ENCODE data around the gene JPT1.

DNA sequence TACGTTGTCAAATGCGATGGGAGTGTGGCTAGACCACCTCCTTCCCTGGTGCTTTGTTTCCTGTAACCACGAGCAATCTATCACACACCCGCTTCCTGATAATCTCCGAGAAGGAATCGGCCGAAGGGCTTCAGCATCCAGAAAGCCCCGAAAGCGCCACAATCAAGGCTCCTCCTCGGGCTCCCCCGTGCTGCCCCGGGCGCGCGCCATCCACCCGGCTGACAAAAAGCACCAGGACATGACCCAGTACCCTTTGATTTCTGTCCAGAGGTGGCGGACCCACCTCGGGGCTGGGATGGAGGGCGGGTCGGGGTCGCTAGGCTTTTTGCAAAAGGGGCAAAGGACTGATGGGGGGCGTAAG lies 45.3 kb downstream of the JPT1 start:
- TF ChIP-seq, protein P1, sequence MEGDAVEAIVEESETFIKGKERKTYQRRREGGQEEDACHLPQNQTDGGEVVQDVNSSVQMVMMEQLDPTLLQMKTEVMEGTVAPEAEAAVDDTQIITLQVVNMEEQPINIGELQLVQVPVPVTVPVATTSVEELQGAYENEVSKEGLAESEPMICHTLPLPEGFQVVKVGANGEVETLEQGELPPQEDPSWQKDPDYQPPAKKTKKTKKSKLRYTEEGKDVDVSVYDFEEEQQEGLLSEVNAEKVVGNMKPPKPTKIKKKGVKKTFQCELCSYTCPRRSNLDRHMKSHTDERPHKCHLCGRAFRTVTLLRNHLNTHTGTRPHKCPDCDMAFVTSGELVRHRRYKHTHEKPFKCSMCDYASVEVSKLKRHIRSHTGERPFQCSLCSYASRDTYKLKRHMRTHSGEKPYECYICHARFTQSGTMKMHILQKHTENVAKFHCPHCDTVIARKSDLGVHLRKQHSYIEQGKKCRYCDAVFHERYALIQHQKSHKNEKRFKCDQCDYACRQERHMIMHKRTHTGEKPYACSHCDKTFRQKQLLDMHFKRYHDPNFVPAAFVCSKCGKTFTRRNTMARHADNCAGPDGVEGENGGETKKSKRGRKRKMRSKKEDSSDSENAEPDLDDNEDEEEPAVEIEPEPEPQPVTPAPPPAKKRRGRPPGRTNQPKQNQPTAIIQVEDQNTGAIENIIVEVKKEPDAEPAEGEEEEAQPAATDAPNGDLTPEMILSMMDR (IDR thresholded peaks at IDR 0.05; ENCODE audit: insufficient read depth, low read length), result no peak
- TF ChIP-seq SPI1 (IDR thresholded peaks at IDR 0.05; ENCODE audit: borderline replicate concordance, low read depth) (no peak), POLR2AphosphoS5 (IDR thresholded peaks at IDR 0.05; ENCODE audit: low read depth) (no peak)
- TF ChIP-seq, protein P2, sequence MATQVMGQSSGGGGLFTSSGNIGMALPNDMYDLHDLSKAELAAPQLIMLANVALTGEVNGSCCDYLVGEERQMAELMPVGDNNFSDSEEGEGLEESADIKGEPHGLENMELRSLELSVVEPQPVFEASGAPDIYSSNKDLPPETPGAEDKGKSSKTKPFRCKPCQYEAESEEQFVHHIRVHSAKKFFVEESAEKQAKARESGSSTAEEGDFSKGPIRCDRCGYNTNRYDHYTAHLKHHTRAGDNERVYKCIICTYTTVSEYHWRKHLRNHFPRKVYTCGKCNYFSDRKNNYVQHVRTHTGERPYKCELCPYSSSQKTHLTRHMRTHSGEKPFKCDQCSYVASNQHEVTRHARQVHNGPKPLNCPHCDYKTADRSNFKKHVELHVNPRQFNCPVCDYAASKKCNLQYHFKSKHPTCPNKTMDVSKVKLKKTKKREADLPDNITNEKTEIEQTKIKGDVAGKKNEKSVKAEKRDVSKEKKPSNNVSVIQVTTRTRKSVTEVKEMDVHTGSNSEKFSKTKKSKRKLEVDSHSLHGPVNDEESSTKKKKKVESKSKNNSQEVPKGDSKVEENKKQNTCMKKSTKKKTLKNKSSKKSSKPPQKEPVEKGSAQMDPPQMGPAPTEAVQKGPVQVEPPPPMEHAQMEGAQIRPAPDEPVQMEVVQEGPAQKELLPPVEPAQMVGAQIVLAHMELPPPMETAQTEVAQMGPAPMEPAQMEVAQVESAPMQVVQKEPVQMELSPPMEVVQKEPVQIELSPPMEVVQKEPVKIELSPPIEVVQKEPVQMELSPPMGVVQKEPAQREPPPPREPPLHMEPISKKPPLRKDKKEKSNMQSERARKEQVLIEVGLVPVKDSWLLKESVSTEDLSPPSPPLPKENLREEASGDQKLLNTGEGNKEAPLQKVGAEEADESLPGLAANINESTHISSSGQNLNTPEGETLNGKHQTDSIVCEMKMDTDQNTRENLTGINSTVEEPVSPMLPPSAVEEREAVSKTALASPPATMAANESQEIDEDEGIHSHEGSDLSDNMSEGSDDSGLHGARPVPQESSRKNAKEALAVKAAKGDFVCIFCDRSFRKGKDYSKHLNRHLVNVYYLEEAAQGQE (IDR thresholded peaks at IDR 0.05; ENCODE audit: insufficient replicate concordance, low read depth), result no peak
